ENCODE data around the gene LRRC4C.

- TF ChIP-seq CTCF (IDR thresholded peaks at IDR 0.05; ENCODE audit: low read depth, low read length, missing input control) = no peak
- no peak for TF ChIP-seq ATF3 (IDR thresholded peaks at IDR 0.05)
- TF ChIP-seq REST (IDR thresholded peaks at IDR 0.05) = no peak
- TF ChIP-seq GABPA (IDR thresholded peaks at IDR 0.05 in 1 of 2, conservative IDR thresholded peaks at IDR 0.05 in 1 of 2) = no peak
- TF ChIP-seq YY1 (IDR thresholded peaks at IDR 0.05) = no peak
- TF ChIP-seq EGR1 (IDR thresholded peaks at IDR 0.05; ENCODE audit: low read depth in 2 of 2) = no peak
- TF ChIP-seq MAX (IDR thresholded peaks at IDR 0.05) = no peak
- peak; percentile 39 to 44 for TF ChIP-seq RAD21 (IDR thresholded peaks at IDR 0.05)
Measured at GRCh38 chr11:41289408-41289807, 170.0 kb downstream of the LRRC4C start.

All from liver (tissue), 3 donors.